A673 (cell line): ENCODE results near the gene ADRM1. TPM values are rescaled to one million over a fixed set of nuclear protein-coding genes. Genes with fewer than 3 reads are reported as not detected.

ENCODE experiments used
- BruUV-seq: library from RNA; stranded (reverse); fragments of 400-500 nt; replicated peaks from 2 replicates; lab custom pipeline; 2021; lab: Mats Ljungman, UMichigan
- CTCF ChIA-PET: fragments of 300-600 bp; sonication (Branson Sonifier 250); formaldehyde crosslinking; loops from one replicate; lab custom pipeline; 2022; ENCODE audit warnings: antibody characterized with exemption; lab: Charles Lee
- POLR2A ChIA-PET: fragments of 300-600 bp; sonication (Branson Sonifier 250); formaldehyde crosslinking; loops from one replicate; lab custom pipeline; 2022; ENCODE audit warnings: antibody characterized with exemption; ENCODE audit not compliant: low non-redundant PET; lab: Charles Lee
- DNase-seq: peaks from one replicate; pipeline ENCODE4 v3.0.0-alpha.2; 2015; ENCODE audit warnings: low spot score
- H3K27ac ChIP-seq: fragments of 200-600 bp; sonication (generic); 2 replicates; pipeline ENCODE4 v1.5.1; 2016; ENCODE audit warnings: mixed run types, low read depth, mild to moderate bottlenecking, mixed read lengths, antibody characterized with exemption, low read length; ENCODE audit not compliant: poor library complexity, severe bottlenecking
- H3K27me3 ChIP-seq: fragments of 200-600 bp; sonication (generic); replicated peaks from 2 replicates; pipeline ENCODE4 v1.6.1; 2017; ENCODE audit warnings: mixed run types, low read depth, mild to moderate bottlenecking, mixed read lengths, antibody characterized with exemption, low read length; ENCODE audit not compliant: insufficient read depth, poor library complexity
- H3K36me3 ChIP-seq: fragments of 200-600 bp; sonication (generic); 2 replicates; pipeline ENCODE4 v1.6.1; 2016; ENCODE audit warnings: mixed run types, mild to moderate bottlenecking, mixed read lengths, antibody characterized with exemption, low read length; ENCODE audit not compliant: insufficient read depth, poor library complexity, severe bottlenecking
- H3K4me1 ChIP-seq: fragments of 200-600 bp; sonication (generic); 2 replicates; pipeline ENCODE4 v1.6.1; 2017; ENCODE audit warnings: mixed run types, mild to moderate bottlenecking, mixed read lengths, antibody characterized with exemption, low read length; ENCODE audit not compliant: insufficient read depth, poor library complexity, severe bottlenecking
- H3K4me3 ChIP-seq: fragments of 200-600 bp; sonication (generic); 2 replicates; pipeline ENCODE4 v1.5.1; 2016; ENCODE audit warnings: low read depth, mixed run types, mild to moderate bottlenecking, mixed read lengths, low read length; ENCODE audit not compliant: poor library complexity, severe bottlenecking
- H3K9me3 ChIP-seq: fragments of 200-600 bp; sonication (generic); 2 replicates; pipeline ENCODE4 v1.6.1; 2016; ENCODE audit warnings: mixed run types, low read depth, mild to moderate bottlenecking, mixed read lengths, antibody characterized with exemption, low read length; ENCODE audit not compliant: poor library complexity, severe bottlenecking
- EZH2 ChIP-seq: fragments of 200-600 bp; sonication (generic); IDR thresholded peaks from 2 replicates; pipeline ENCODE4 v1.6.1; 2017; ENCODE audit warnings: borderline replicate concordance, low read depth, mild to moderate bottlenecking, mixed read lengths, antibody characterized with exemption, low read length; ENCODE audit not compliant: poor library complexity, severe bottlenecking
- intact Hi-C: fragments of 100-400 bp; cut with micrococcal nuclease; formaldehyde crosslinking; loops from one replicate; pipeline ENCODE4 v1.10.0; 2022; ENCODE audit not compliant: unreplicated experiment
- total RNA-seq: library from RNA; stranded (reverse); gene quantifications from 2 replicates; pipeline ENCODE4 v1.2.3, GENCODE V29; 2021
- TF ChIP-seq, protein P1 (sequence below): fragments of 300-800, 200-600 bp; sonication (generic); conservative IDR thresholded peaks from 2 replicates; pipeline ENCODE4 v1.5.1; 2017; ENCODE audit warnings: low read depth, mild to moderate bottlenecking, antibody characterized with exemption, low read length, moderate library complexity, mixed read lengths

ADRM1 gene
- total RNA-seq, 1 experiment from 2014 or later, result 252 TPM

DNA sequence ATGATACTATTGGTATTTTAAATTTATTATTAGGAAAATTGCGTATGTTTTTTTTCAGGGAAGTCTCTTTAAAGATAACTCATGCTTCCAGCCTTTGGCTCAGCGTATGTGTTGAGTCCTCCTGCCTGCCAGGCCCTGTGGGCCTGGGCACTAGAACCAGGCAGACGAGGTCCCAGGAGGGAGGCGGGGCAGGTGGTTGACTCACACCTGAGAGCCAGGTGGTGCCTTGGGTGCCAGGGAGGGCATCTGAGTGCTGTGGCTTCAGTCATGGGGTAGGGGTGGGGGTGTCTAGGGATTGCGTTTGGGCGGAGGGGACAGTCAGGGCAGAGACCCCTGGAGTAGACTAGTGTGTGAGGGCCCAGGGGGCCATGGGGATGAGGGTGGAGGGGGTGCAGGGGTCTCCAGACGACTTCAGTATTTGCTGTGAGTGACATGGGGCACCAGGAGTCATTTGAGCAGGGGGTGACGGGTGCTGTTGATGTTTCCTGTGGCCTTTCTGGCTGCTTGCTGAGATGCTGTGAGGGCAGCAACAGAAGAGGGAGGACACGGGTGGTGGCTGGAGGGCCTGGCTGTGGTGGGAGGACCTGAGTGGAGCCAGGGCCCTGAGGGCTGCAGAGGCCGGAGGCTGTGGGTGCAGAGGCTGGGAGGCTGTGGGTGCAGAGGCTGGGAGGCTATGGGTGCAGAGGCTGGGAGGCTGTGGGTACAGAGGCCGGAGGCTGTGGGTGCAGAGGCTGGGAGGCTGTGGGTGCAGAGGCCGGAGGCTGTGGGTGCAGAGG lies 14.8 kb upstream of the ADRM1 start:
- POLR2A ChIA-PET, result no interaction called here
- Histone ChIP-seq H3K36me3 (peaks cover 3% of the 10 kb centered on the region), H3K4me1 (no peaks in the 10 kb centered on the region), H3K9me3 (no peaks in the 10 kb centered on the region), H3K4me3 (no peak overlapping the region), H3K27ac (no peak overlapping the region), H3K27me3 (no peaks in the 10 kb centered on the region)
- TF ChIP-seq EZH2, result no peak
- TF ChIP-seq, protein P1, sequence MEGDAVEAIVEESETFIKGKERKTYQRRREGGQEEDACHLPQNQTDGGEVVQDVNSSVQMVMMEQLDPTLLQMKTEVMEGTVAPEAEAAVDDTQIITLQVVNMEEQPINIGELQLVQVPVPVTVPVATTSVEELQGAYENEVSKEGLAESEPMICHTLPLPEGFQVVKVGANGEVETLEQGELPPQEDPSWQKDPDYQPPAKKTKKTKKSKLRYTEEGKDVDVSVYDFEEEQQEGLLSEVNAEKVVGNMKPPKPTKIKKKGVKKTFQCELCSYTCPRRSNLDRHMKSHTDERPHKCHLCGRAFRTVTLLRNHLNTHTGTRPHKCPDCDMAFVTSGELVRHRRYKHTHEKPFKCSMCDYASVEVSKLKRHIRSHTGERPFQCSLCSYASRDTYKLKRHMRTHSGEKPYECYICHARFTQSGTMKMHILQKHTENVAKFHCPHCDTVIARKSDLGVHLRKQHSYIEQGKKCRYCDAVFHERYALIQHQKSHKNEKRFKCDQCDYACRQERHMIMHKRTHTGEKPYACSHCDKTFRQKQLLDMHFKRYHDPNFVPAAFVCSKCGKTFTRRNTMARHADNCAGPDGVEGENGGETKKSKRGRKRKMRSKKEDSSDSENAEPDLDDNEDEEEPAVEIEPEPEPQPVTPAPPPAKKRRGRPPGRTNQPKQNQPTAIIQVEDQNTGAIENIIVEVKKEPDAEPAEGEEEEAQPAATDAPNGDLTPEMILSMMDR, result no peak
- CTCF ChIA-PET, result no interaction called here
- no peak for DNase-seq
- no TSS peak for BruUV-seq
- intact Hi-C loops, result no loop called here

DNA sequence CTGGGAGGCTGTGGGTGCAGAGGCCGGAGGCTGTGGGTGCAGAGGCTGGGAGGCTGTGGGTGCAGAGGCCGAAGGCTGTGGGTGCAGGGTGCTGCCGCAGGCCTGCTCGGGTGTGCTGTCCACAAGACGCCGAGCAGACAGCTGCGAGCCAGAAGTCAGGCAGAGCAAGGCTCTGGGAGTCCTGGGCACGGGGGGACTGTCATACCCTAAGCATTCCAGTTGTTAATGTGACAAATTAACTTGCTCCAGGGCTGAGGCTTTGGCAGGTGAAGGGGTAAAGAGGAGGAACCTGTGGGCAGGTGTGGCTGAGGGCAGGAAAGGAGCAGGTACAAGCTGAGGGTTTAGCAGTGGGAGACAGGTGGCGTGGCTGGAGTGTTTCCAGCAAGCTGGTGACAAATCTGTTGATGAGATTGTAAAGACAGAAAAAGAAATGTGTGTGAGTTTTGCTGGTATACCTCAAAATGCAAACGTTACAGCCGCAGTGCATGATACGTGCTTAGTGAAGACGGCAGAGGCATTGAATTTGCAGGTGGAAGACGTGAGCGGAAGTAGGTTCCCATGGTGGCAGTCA lies 14.2 kb upstream of the ADRM1 start:
- H3K27ac ChIP-seq, result no peak overlapping the region
- no peak overlapping the region for H3K4me3 ChIP-seq
- no peak for TF ChIP-seq EZH2
- TF ChIP-seq, protein P1, result no peak
- no peaks in the 10 kb centered on the region for H3K27me3 ChIP-seq
- peaks cover 3% of the 10 kb centered on the region for H3K36me3 ChIP-seq
- H3K9me3 ChIP-seq, result no peaks in the 10 kb centered on the region
- BruUV-seq, result no TSS peak
- DNase-seq, result no peak
- no peaks in the 10 kb centered on the region for H3K4me1 ChIP-seq
- POLR2A ChIA-PET, result no interaction called here
- CTCF ChIA-PET, result no interaction called here
- intact Hi-C loops, result no loop called here

DNA sequence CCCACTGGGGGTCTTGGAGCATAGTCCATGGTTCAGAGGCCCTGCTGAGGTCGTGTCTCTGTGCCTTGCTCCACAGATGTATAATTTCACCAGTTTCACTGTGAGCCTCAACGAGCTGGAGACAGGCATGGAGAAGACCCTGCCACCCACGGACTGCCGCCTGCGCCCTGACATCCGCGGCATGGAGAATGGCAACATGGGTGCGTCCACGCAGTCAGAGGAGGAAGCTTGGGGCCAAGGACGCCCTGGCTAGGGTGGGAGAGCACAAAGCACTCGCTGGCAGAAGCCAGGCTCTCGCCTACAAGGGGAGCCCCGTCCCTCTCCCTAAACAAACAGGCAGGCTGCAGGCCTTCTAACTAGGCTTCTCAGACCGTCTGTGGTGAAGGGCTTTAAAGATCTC lies 13.7 kb upstream of the ADRM1 start:
- H3K4me1 ChIP-seq, result no peaks in the 10 kb centered on the region
- H3K9me3 ChIP-seq, result no peaks in the 10 kb centered on the region
- TF ChIP-seq, protein P1, result no peak
- TF ChIP-seq EZH2, result no peak
- DNase-seq, result no peak
- CTCF ChIA-PET, result no interaction called here
- H3K27ac ChIP-seq, result no peak overlapping the region
- no TSS peak for BruUV-seq
- POLR2A ChIA-PET, result no interaction called here
- intact Hi-C loops, result no loop called here
- no peak overlapping the region for H3K4me3 ChIP-seq
- peaks cover 3% of the 10 kb centered on the region for H3K36me3 ChIP-seq
- H3K27me3 ChIP-seq, result no peaks in the 10 kb centered on the region
